SK-N-SH (cell line): ENCODE measurements around the gene EMP3. TPM values are rescaled to one million over a fixed set of nuclear protein-coding genes. Genes with fewer than 3 reads are reported as not detected.

Source experiments
- CTCF ChIA-PET: fragments of 300-600, 350-600 bp; formaldehyde crosslinking; extraction: SDS; loops from one replicate; lab custom pipeline; 2021; lab: Yijun Ruan, JAX
- POLR2A ChIA-PET: fragments of 350-600 bp; sonication (Branson Sonifier 250); formaldehyde crosslinking; extraction: SDS; loops from one replicate; lab custom pipeline; 2020; ENCODE audit warnings: antibody characterized with exemption, inconsistent platforms; lab: Yijun Ruan, JAX
- DNase-seq: peaks from one replicate; pipeline ENCODE4 v3.0.0; 2012
- H2AFZ ChIP-seq: fragments of 200-600 bp; sonication (generic); 2 replicates; pipeline ENCODE4 v1.8.1; 2016; ENCODE audit warnings: antibody characterized with exemption, mild to moderate bottlenecking, low read depth
- H3F3A ChIP-seq: fragments of 200-600 bp; sonication (generic); replicated peaks from 2 replicates; pipeline ENCODE3; 2016; ENCODE audit warnings: antibody characterized with exemption, mild to moderate bottlenecking; ENCODE audit not compliant: insufficient read depth
- H3K27ac ChIP-seq, 2 experiments: fragments of 200-500 bp in 1 of 2; fragments of 200-600 bp in 1 of 2; sonication (Bioruptor generic) in 1 of 2; sonication (generic), shearing (Covaris generic) in 1 of 2; 2 replicates each; pipeline versions ENCODE4 v1.5.1 to v1.6.1; 2014 to 2016; ENCODE audit warnings: low read depth in 2 of 2, inconsistent platforms in 1 of 2, low read length in 1 of 2, mild to moderate bottlenecking in 1 of 2, mixed read lengths in 1 of 2
- H3K27me3 ChIP-seq: fragments of 200-600 bp; sonication (generic), shearing (Covaris generic); 2 replicates; pipeline ENCODE4 v1.6.1; 2016; ENCODE audit warnings: mixed run types; ENCODE audit not compliant: insufficient read depth
- H3K36me3 ChIP-seq, 2 experiments: fragments of 200-500 bp in 1 of 2; fragments of 200-600 bp in 1 of 2; sonication (Bioruptor generic) in 1 of 2; sonication (generic) in 1 of 2; replicated peaks in 1 of 2; 2 replicates each; pipeline versions ENCODE3 to v1.5.1; 2014 to 2016; ENCODE audit warnings: low read length in 1 of 2, mild to moderate bottlenecking in 1 of 2; ENCODE audit not compliant: insufficient read depth in 2 of 2, control insufficient read depth in 1 of 2
- H3K4me1 ChIP-seq, 2 experiments: fragments of 200-500 bp in 1 of 2; fragments of 200-600 bp in 1 of 2; sonication (Bioruptor generic) in 1 of 2; sonication (generic), shearing (Covaris generic) in 1 of 2; 2 replicates each; pipeline versions ENCODE4 v1.5.1 to v1.6.1; 2014 to 2016; ENCODE audit warnings: low read depth in 1 of 2, low read length in 1 of 2, mixed run types in 1 of 2; ENCODE audit not compliant: insufficient read depth in 2 of 2, control insufficient read depth in 1 of 2
- H3K4me2 ChIP-seq: fragments of 200-600 bp; sonication (generic), shearing (Covaris generic); 2 replicates; pipeline ENCODE4 v1.6.1; 2017; ENCODE audit warnings: mixed run types
- H3K4me3 ChIP-seq, 2 experiments: fragments of 200-500 bp in 1 of 2; fragments of 200-600 bp in 1 of 2; sonication (Bioruptor generic) in 1 of 2; sonication (generic), shearing (Covaris generic) in 1 of 2; 2 replicates each; pipeline versions ENCODE4 v1.5.1 to v1.8.1; 2014 to 2016; ENCODE audit warnings: low read depth in 2 of 2, inconsistent platforms in 1 of 2, low read length in 1 of 2, mild to moderate bottlenecking in 1 of 2, mixed read lengths in 1 of 2, moderate library complexity in 1 of 2
- H3K79me2 ChIP-seq: fragments of 200-600 bp; sonication (generic); 2 replicates; pipeline ENCODE4 v1.8.1; 2017; ENCODE audit warnings: mild to moderate bottlenecking; ENCODE audit not compliant: insufficient read depth
- H3K9ac ChIP-seq: fragments of 200-600 bp; sonication (generic); 2 replicates; pipeline ENCODE4 v1.6.1; 2017; ENCODE audit warnings: mixed run types
- H3K9me2 ChIP-seq: fragments of 200-600 bp; sonication (generic); 2 replicates; pipeline ENCODE4 v1.6.1; 2017; ENCODE audit warnings: mixed run types
- H3K9me3 ChIP-seq: fragments of 200-600 bp; sonication (generic); 2 replicates; pipeline ENCODE4 v1.6.1; 2017; ENCODE audit warnings: mixed run types, mild to moderate bottlenecking, moderate library complexity
- H4K20me1 ChIP-seq: fragments of 200-600 bp; sonication (generic); 2 replicates; pipeline ENCODE4 v1.6.1; 2017; ENCODE audit warnings: mild to moderate bottlenecking, mixed run types; ENCODE audit not compliant: insufficient read depth
- EP300 ChIP-seq, 2 experiments: IDR thresholded peaks; 2 replicates each; pipeline versions ENCODE4 v1.4.0 to v1.6.1; 2012; ENCODE audit warnings: borderline replicate concordance in 1 of 2, low read depth in 1 of 2, low read length in 1 of 2
- FOSL2 ChIP-seq: IDR thresholded peaks from 2 replicates; pipeline ENCODE4 v1.4.0; 2012; ENCODE audit warnings: low read depth, mild to moderate bottlenecking, moderate library complexity, borderline replicate concordance
- FOXJ3 ChIP-seq: sonication (generic); formaldehyde crosslinking; IDR thresholded peaks from 2 replicates; pipeline ENCODE4 v1.5.1; 2020; ENCODE audit warnings: mild to moderate bottlenecking, missing genetic modification reagents
- GATA2 ChIP-seq: sonication (generic); formaldehyde crosslinking; IDR thresholded peaks from 2 replicates; pipeline ENCODE4 v1.5.0; 2020; ENCODE audit warnings: mild to moderate bottlenecking, missing genetic modification reagents
- JUND ChIP-seq: IDR thresholded peaks from 2 replicates; pipeline ENCODE4 v1.4.0; 2012
- NFIC ChIP-seq: IDR thresholded peaks from 2 replicates; pipeline ENCODE4 v1.4.0; 2012; ENCODE audit warnings: borderline replicate concordance
- NRF1 ChIP-seq: IDR thresholded peaks from 2 replicates; pipeline ENCODE4 v1.6.1; 2012; ENCODE audit warnings: low read depth, mild to moderate bottlenecking, low read length
- POLR2AphosphoS5 ChIP-seq: IDR thresholded peaks from 2 replicates; pipeline ENCODE4 v1.6.1; 2012; ENCODE audit warnings: low read depth, low read length
- RCOR1 ChIP-seq: fragments of 150-350 bp; IDR thresholded peaks from 2 replicates; pipeline ENCODE4 v1.6.1; 2017; ENCODE audit warnings: antibody characterized with exemption, low read length
- RXRA ChIP-seq: IDR thresholded peaks from 2 replicates; pipeline ENCODE4 v1.4.0; 2012; ENCODE audit warnings: low read depth, mild to moderate bottlenecking, borderline replicate concordance
- SMC3 ChIP-seq: IDR thresholded peaks from 2 replicates; pipeline ENCODE4 v1.6.1; 2012; ENCODE audit warnings: low read depth, low read length, improper control_type of control experiment
- TAF1 ChIP-seq: IDR thresholded peaks from 2 replicates; pipeline ENCODE4 v1.6.1; 2012; ENCODE audit warnings: low read depth, mild to moderate bottlenecking, low read length, moderate library complexity, borderline replicate concordance
- TEAD4 ChIP-seq: IDR thresholded peaks from 2 replicates; pipeline ENCODE4 v1.4.0; 2012; ENCODE audit warnings: mild to moderate bottlenecking, borderline replicate concordance; ENCODE audit not compliant: insufficient read depth
- WGBS: methylation state at CpG from one replicate; pipeline ENCODE4 v1.1.6; 2017; ENCODE audit warnings: low lambda C conversion rate; 5-methylcytosine and 5-hydroxymethylcytosine counted together
- polyA plus RNA-seq, 3 experiments: library from polyadenylated mRNA; depleted of rRNA; stranded (reverse); fragments of >200 nt; gene quantifications; 2 replicates each; pipeline ENCODE4 v1.2.3, GENCODE V29; 2012
- TF ChIP-seq, protein P1 (sequence below): fragments of 150-350 bp; IDR thresholded peaks from 2 replicates; pipeline ENCODE4 v1.6.1; 2016; ENCODE audit warnings: mild to moderate bottlenecking, low read depth, low read length
- TF ChIP-seq, protein P2 (sequence below): IDR thresholded peaks from 2 replicates; pipeline ENCODE4 v1.4.0; 2012; ENCODE audit warnings: low read depth, borderline replicate concordance
- TF ChIP-seq, protein P3 (sequence below): IDR thresholded peaks from 2 replicates; pipeline ENCODE4 v1.4.0; 2012; ENCODE audit warnings: low read depth
- TF ChIP-seq, protein P4 (sequence below): IDR thresholded peaks from 2 replicates; pipeline ENCODE4 v1.6.1; 2012; ENCODE audit warnings: mild to moderate bottlenecking, low read depth, low read length, moderate library complexity
- TF ChIP-seq, protein P5 (sequence below): IDR thresholded peaks from 2 replicates; pipeline ENCODE4 v1.4.0; 2012; ENCODE audit warnings: low read depth, borderline replicate concordance
- TF ChIP-seq, protein P6 (sequence below): IDR thresholded peaks from 2 replicates; pipeline ENCODE4; 2012

The EMP3 gene
- polyA plus RNA-seq, 1 of the 3 experiments (the other 2 are of a cell fraction): 263 TPM

DNA sequence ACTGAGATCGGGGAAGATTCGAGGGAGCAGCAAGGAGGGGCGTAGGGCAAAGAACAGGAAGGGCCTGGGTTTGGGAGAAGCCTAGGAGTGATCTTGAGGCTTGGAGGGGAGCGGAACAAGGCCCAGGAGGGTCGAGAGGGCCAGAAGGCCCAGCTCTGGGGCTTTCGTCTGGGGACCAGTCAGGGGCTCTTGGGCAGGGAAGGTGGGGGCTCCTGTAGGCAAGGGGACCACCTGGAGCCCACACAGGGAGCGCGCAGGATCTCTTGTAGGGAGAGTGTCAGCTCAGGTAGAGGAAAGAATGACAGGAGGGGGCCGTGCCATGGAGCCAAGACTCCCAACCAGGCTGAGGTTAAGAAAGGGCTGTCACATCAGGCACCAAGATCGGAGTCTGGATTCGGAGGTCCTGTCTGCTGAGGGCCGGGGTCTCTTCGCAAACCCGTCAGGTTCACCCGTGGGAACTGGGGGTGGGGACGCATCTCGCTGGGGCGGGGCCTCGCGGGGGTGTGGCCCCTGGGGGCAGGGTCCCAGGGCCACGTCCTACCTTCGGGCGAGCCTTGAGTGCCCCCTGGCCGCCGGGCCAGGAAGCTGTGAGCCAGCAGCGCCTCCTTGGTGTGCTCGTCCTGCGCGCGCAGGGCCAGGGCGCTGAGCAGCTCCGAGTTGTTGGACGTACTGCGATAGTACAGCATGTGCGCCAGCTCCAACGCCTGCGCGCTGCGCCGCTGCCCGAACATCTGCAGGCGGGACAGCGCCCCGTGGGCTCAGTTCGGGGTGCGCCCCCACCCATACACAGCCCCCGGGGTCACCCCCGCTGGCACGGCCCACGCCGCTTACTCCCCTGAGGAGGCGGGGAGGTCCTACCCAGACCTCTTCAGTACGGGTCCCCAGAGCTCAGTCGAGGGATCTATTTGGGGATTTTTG is 8.4 kb downstream of the EMP3 start:
- no peaks in the 10 kb centered on the region for H3K9me2 ChIP-seq
- peaks cover 11% of the 10 kb centered on the region for H4K20me1 ChIP-seq
- WGBS: 66% methylated on average over 17 of the region's 54 CpGs
- peaks cover 12% of the 10 kb centered on the region; the same call in 1 of the 2 replicates for H3K79me2 ChIP-seq
- H3F3A ChIP-seq: peaks cover 51% of the 10 kb centered on the region
- peak overlapping the region; percentile 47 to 88 for H3K27ac ChIP-seq
- ChIA-PET CTCF (interaction anchor here (0.5 to 2.7 kb wide), 18 partner anchors 10 to 256 kb away, joined by 3 to 20 read pairs (median 4); partner anchors contain the start of genes GRWD1, KDELR1, SYNGR4 and TMEM143), POLR2A (interaction anchor here (1.8 kb wide), 1 partner anchor 111 kb away, joined by 5 read pairs; no protein-coding TSS in a partner anchor)
- H3K4me2 ChIP-seq: peak overlapping the region; percentile 66
- H2AFZ ChIP-seq: 0 out of 2 replicates have a peak overlapping the region, but pooled peaks have one; percentile 67
- H3K9ac ChIP-seq: no peak overlapping the region
- H3K27me3 ChIP-seq: no peaks in the 10 kb centered on the region
- H3K36me3 ChIP-seq: peaks cover 0 to 4% of the 10 kb centered on the region in 2 experiments
- H3K4me1 ChIP-seq: peaks cover 9 to 24% of the 10 kb centered on the region in 2 experiments; a peak in 3 of 4 replicates
- DNase-seq: peak; percentile 84
- H3K9me3 ChIP-seq: no peaks in the 10 kb centered on the region
- peak overlapping the region; percentile 36 to 38; a peak in 3 of 4 replicates for H3K4me3 ChIP-seq
- TF ChIP-seq SMC3 (peak; percentile 71), RXRA (no peak), TEAD4 (no peak), EP300 (IDR thresholded peaks at IDR 0.05; ENCODE audit: borderline replicate concordance in 1 of 2, low read depth in 1 of 2, low read length in 1 of 2) (no peak), NRF1 (peak; percentile 65), FOXJ3 (no peak), TAF1 (no peak), RCOR1 (no peak), POLR2AphosphoS5 (no peak), GATA2 (CRISPR knock-in tag) (no peak), JUND (no peak), NFIC (no peak), FOSL2 (no peak)
- TF ChIP-seq, protein P1, sequence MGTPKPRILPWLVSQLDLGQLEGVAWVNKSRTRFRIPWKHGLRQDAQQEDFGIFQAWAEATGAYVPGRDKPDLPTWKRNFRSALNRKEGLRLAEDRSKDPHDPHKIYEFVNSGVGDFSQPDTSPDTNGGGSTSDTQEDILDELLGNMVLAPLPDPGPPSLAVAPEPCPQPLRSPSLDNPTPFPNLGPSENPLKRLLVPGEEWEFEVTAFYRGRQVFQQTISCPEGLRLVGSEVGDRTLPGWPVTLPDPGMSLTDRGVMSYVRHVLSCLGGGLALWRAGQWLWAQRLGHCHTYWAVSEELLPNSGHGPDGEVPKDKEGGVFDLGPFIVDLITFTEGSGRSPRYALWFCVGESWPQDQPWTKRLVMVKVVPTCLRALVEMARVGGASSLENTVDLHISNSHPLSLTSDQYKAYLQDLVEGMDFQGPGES: no peak
- TF ChIP-seq, protein P2, sequence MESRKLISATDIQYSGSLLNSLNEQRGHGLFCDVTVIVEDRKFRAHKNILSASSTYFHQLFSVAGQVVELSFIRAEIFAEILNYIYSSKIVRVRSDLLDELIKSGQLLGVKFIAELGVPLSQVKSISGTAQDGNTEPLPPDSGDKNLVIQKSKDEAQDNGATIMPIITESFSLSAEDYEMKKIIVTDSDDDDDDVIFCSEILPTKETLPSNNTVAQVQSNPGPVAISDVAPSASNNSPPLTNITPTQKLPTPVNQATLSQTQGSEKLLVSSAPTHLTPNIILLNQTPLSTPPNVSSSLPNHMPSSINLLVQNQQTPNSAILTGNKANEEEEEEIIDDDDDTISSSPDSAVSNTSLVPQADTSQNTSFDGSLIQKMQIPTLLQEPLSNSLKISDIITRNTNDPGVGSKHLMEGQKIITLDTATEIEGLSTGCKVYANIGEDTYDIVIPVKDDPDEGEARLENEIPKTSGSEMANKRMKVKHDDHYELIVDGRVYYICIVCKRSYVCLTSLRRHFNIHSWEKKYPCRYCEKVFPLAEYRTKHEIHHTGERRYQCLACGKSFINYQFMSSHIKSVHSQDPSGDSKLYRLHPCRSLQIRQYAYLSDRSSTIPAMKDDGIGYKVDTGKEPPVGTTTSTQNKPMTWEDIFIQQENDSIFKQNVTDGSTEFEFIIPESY: no peak
- TF ChIP-seq, protein P3, sequence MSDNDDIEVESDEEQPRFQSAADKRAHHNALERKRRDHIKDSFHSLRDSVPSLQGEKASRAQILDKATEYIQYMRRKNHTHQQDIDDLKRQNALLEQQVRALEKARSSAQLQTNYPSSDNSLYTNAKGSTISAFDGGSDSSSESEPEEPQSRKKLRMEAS: peak; percentile 39; the same call in 1 of the 2 replicates
- TF ChIP-seq, protein P4, sequence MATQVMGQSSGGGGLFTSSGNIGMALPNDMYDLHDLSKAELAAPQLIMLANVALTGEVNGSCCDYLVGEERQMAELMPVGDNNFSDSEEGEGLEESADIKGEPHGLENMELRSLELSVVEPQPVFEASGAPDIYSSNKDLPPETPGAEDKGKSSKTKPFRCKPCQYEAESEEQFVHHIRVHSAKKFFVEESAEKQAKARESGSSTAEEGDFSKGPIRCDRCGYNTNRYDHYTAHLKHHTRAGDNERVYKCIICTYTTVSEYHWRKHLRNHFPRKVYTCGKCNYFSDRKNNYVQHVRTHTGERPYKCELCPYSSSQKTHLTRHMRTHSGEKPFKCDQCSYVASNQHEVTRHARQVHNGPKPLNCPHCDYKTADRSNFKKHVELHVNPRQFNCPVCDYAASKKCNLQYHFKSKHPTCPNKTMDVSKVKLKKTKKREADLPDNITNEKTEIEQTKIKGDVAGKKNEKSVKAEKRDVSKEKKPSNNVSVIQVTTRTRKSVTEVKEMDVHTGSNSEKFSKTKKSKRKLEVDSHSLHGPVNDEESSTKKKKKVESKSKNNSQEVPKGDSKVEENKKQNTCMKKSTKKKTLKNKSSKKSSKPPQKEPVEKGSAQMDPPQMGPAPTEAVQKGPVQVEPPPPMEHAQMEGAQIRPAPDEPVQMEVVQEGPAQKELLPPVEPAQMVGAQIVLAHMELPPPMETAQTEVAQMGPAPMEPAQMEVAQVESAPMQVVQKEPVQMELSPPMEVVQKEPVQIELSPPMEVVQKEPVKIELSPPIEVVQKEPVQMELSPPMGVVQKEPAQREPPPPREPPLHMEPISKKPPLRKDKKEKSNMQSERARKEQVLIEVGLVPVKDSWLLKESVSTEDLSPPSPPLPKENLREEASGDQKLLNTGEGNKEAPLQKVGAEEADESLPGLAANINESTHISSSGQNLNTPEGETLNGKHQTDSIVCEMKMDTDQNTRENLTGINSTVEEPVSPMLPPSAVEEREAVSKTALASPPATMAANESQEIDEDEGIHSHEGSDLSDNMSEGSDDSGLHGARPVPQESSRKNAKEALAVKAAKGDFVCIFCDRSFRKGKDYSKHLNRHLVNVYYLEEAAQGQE: no peak
- TF ChIP-seq, protein P5, sequence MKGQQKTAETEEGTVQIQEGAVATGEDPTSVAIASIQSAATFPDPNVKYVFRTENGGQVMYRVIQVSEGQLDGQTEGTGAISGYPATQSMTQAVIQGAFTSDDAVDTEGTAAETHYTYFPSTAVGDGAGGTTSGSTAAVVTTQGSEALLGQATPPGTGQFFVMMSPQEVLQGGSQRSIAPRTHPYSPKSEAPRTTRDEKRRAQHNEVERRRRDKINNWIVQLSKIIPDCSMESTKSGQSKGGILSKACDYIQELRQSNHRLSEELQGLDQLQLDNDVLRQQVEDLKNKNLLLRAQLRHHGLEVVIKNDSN: no peak
- TF ChIP-seq, protein P6, sequence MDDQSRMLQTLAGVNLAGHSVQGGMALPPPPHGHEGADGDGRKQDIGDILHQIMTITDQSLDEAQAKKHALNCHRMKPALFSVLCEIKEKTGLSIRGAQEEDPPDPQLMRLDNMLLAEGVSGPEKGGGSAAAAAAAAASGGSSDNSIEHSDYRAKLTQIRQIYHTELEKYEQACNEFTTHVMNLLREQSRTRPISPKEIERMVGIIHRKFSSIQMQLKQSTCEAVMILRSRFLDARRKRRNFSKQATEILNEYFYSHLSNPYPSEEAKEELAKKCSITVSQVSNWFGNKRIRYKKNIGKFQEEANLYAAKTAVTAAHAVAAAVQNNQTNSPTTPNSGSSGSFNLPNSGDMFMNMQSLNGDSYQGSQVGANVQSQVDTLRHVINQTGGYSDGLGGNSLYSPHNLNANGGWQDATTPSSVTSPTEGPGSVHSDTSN: no peak
